GM18519 (cell line): Measurements from ENCODE around the gene RGS4.
"Not testable (repeated sequence)": the region's sequence is repeated elsewhere in the genome, so short reads cannot be mapped to it uniquely, and the experiment has no call there.

ENCODE experiments used
- ATAC-seq: cut with Tn5 transposase; IDR thresholded peaks from one replicate; pipeline ENCODE4 v1.9.1; 2021; ENCODE audit warnings: mild to moderate bottlenecking, moderate library complexity; ENCODE audit not compliant: unreplicated experiment, low FRiP score

The RGS4 gene

GRCh38 chr1:163066686-163067085 is 2.5 kb upstream of the RGS4 start:
- ATAC-seq: no peak

GRCh38 chr1:163068716-163069115 is 445 bp upstream of the RGS4 start:
- no peak for ATAC-seq

GRCh38 chr1:163069655-163070277 is 605 bp downstream of the RGS4 start:
- no peak for ATAC-seq

GRCh38 chr1:163071405-163072255 is 2.5 kb downstream of the RGS4 start:
- ATAC-seq: peak; percentile 72

- no peak for ATAC-seq
Observed at GRCh38 chr1:163072658-163073057, 3.5 kb downstream of the RGS4 start.

- no peak for ATAC-seq
Observed at GRCh38 chr1:163074004-163074403, 4.8 kb downstream of the RGS4 start.

- ATAC-seq: no peak
Observed at GRCh38 chr1:163074716-163075284, 5.6 kb downstream of the RGS4 start.

GRCh38 chr1:163076044-163076443 is 6.9 kb downstream of the RGS4 start:
- no peak for ATAC-seq

- ATAC-seq: no peak
Observed at GRCh38 chr1:163076446-163076845, 7.3 kb downstream of the RGS4 start.

GRCh38 chr1:163076981-163077761 is 8.0 kb downstream of the RGS4 start:
- no peak for ATAC-seq

- ATAC-seq: no peak
Observed at GRCh38 chr1:163082971-163083370, 13.8 kb downstream of the RGS4 start.

- ATAC-seq: no peak
Observed at GRCh38 chr1:163083690-163084089, 14.5 kb downstream of the RGS4 start.

- no peak for ATAC-seq
Observed at GRCh38 chr1:163084330-163084729, 15.2 kb downstream of the RGS4 start.

GRCh38 chr1:163085041-163085903 is 16.1 kb downstream of the RGS4 start:
- ATAC-seq: no peak

- no peak for ATAC-seq
Observed at GRCh38 chr1:163085904-163086268, 16.7 kb downstream of the RGS4 start.

- not testable (repeated sequence) for ATAC-seq
Observed at GRCh38 chr1:163089117-163089516, 20.0 kb downstream of the RGS4 start.

GRCh38 chr1:163090321-163090945 is 21.3 kb downstream of the RGS4 start:
- ATAC-seq: no peak

GRCh38 chr1:163093169-163093568 is 24.0 kb downstream of the RGS4 start:
- no peak for ATAC-seq

GRCh38 chr1:163093579-163093978 is 24.4 kb downstream of the RGS4 start:
- ATAC-seq: no peak

- no peak for ATAC-seq
Observed at GRCh38 chr1:163094182-163094581, 25.0 kb downstream of the RGS4 start.
